Stomach (tissue), 9 donors: ENCODE measurements around the gene CDKN2B-AS1. TPM values are rescaled to one million over a fixed set of nuclear protein-coding genes. Genes with fewer than 3 reads are reported as not detected.
A peak's percentile ranks its signal among the peaks of the same experiment; 100 is the strongest.

Experiments
- DNase-seq, 2 donors: peaks; one replicate each; pipeline versions ENCODE4 v3.0.0 to v3.0.0-alpha.2; 2013 to 2019
- H3K27ac ChIP-seq, 5 donors: fragments of 200-600 bp in 4 of 5; sonication (generic) in 4 of 5; one replicate each; pipeline ENCODE4 v1.5.1; 2013 to 2019; ENCODE audit warnings: mild to moderate bottlenecking in 1 of 5, moderate library complexity in 1 of 5
- H3K27me3 ChIP-seq, 3 donors: fragments of 200-600 bp; sonication (generic); one replicate each; pipeline ENCODE4 v1.5.1; 2017 to 2019; ENCODE audit warnings: mixed run types in 1 of 3
- H3K36me3 ChIP-seq, 4 donors: fragments of 200-600 bp; sonication (generic); 1 replicate in 3 of 4; 2 replicates in 1 of 4; pipeline ENCODE4 v1.5.1; 2016 to 2019
- H3K4me1 ChIP-seq, 4 donors: fragments of 200-600 bp; sonication (generic); one replicate each; pipeline ENCODE4 v1.5.1; 2016 to 2019
- H3K4me3 ChIP-seq, 4 donors: fragments of 200-600 bp; sonication (generic) in 3 of 4; one replicate each; pipeline ENCODE4 v1.5.1; 2016 to 2019; ENCODE audit warnings: mild to moderate bottlenecking in 1 of 4
- H3K9me3 ChIP-seq, 4 donors: fragments of 200-600 bp; sonication (generic); one replicate each; pipeline ENCODE4 v1.5.1; 2016 to 2019
- EP300 ChIP-seq: sonication (generic); formaldehyde crosslinking; IDR thresholded peaks from one replicate; pipeline ENCODE4 v1.6.1; 2017; ENCODE audit warnings: antibody characterized with exemption
- POLR2A ChIP-seq, 4 donors: fragments of 450-650 bp; IDR thresholded peaks; one replicate each; pipeline ENCODE4 v1.6.1; 2016; ENCODE audit warnings: antibody characterized with exemption in 4 of 4, control low read depth in 2 of 4, mild to moderate bottlenecking in 1 of 4, moderate library complexity in 1 of 4
- POLR2AphosphoS5 ChIP-seq, 3 donors: sonication (generic); formaldehyde crosslinking; IDR thresholded peaks; one replicate each; pipeline ENCODE4 v1.6.1; 2016; ENCODE audit warnings: antibody characterized with exemption in 3 of 3
- WGBS, 5 donors: extraction: QIAGEN DNeasy Blood & Tissue Kit in 3 of 5; methylation state at CpG; one replicate each; pipeline versions ENCODE4 v1.1.5 to v1.1.7; 2013 to 2018; 5-methylcytosine and 5-hydroxymethylcytosine counted together
- intact Hi-C: fragments of 100-400 bp; cut with DNase I; formaldehyde crosslinking; loops from one replicate; pipeline ENCODE4 v1.15.1; 2023; ENCODE audit warnings: low total_unique reads
- polyA plus RNA-seq, 3 donors: library from polyadenylated mRNA; stranded (reverse); fragments of 200-250 nt; gene quantifications; one replicate each; pipeline ENCODE4 v1.2.3, GENCODE V29; 2013
- total RNA-seq, 5 donors: library from RNA; depleted of rRNA; stranded (reverse); fragments of >200 nt; gene quantifications; one replicate each; pipeline versions ENCODE4 v1.1.0 to v1.2.3, GENCODE V29; 2014 to 2016
- TF ChIP-seq, protein P1 (sequence below), 7 experiments: fragments of 450-650 bp in 4 of 7; fragments of 200-600 bp in 3 of 7; sonication (generic) in 3 of 7; IDR thresholded peaks; one replicate each; pipeline ENCODE4 v1.5.1; 2016 to 2019; ENCODE audit warnings: antibody characterized with exemption in 7 of 7, control low read depth in 2 of 7, mild to moderate bottlenecking in 1 of 7
- donor health status: healthy with polysubstance abuse.
- donor health status: Bipolar disorder and iron deficiency.
- donor health status: healthy.

CDKN2B-AS1 gene
- total and polyA plus RNA-seq, 8 donors: 0.48 to 1.6 (median 1.1) TPM; not detected in 3

DNA sequence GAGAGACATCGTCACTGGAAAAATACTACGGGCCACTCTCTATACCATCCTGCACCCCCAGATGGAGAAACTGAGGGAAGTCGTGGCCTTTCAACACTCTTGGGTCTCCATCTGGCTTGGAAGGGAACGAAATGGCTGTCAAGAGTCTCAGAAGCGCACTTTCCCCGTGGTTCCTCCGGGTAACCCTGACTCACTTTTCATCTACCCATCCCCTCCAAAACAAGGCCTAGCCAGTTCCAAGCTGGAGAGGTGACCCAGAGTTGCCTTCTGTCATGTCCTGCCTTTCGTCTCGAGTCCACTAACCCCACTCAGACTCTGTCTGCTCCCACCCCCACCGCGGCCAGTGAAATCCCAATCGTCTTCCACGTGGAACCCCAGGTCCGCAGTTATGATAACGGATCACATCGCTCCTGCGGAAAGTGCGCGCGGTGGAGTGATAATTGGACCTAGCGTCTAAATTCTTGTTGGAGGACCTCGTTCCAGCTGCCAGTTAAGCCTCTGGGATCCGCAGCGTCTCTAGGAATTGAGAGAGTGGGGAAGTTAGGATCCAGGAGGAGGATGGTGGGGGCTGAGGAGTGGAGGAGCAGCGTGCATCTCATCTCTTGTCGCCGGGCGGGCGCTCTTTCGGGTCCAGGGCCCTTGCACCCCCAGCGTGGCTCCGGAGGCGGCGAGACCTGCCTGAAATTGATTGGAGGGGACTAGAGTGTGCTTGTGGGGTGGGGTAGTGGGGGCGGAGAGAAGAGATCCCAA, 5.0 kb upstream of the CDKN2B-AS1 start:
- peaks cover 6 to 20% (median 14%) of the 10 kb centered on the region in 4 donors for H3K4me1 ChIP-seq
- peaks cover 0 to 6% (median 0%) of the 10 kb centered on the region in 4 donors for H3K9me3 ChIP-seq
- TF ChIP-seq, protein P1, sequence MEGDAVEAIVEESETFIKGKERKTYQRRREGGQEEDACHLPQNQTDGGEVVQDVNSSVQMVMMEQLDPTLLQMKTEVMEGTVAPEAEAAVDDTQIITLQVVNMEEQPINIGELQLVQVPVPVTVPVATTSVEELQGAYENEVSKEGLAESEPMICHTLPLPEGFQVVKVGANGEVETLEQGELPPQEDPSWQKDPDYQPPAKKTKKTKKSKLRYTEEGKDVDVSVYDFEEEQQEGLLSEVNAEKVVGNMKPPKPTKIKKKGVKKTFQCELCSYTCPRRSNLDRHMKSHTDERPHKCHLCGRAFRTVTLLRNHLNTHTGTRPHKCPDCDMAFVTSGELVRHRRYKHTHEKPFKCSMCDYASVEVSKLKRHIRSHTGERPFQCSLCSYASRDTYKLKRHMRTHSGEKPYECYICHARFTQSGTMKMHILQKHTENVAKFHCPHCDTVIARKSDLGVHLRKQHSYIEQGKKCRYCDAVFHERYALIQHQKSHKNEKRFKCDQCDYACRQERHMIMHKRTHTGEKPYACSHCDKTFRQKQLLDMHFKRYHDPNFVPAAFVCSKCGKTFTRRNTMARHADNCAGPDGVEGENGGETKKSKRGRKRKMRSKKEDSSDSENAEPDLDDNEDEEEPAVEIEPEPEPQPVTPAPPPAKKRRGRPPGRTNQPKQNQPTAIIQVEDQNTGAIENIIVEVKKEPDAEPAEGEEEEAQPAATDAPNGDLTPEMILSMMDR (IDR thresholded peaks at IDR 0.05): no peak
- no peak for DNase-seq
- 14 to 27% (median 19%) methylated on average over 35 of the region's 35 CpGs for WGBS, 5 donors
- H3K4me3 ChIP-seq: no peak overlapping the region
- H3K27ac ChIP-seq: no peak overlapping the region
- no peaks in the 10 kb centered on the region for H3K36me3 ChIP-seq
- intact Hi-C loops: no loop called here
- peaks cover 9 to 97% (median 23%) of the 10 kb centered on the region in 3 donors for H3K27me3 ChIP-seq

DNA sequence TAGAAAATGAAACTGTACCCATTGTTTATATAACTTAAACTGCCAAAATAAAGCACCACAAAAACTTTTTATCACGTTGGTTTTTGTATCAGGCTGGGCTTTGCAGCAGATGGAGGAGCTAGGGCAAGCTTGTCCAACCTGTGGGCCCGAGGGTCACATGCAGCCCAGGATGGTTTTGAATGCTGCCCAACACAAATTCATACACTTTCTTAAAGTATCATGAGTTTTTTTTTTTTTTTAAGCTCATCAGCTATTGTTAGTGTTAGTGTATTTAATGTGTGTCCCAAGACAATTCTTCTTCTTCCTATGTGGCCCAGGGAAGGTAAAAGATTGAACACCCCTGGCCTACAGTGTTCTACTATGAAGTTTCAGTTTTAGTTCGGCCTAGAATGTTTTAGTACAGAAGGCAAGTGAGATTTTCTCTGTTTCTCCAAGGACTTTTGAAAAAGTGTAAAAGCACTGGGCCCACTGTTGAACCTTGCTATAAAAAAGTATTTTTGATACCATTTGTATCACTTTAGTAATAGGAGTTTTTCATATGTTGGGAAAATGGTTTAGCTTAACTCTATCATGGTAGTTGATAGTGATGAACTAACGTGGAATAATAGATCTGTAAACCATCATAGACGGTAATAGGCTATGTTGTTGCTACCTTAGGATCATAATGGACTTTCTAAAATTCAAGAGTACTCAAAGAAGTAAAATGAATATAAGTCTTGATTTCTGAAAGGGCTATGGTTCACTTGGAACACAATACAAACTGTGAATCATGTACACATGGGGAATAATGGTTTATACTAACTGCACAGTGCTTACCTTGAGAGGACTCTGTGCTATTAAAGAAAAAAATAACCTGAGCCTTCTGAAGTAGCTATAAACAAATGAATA, 3.3 kb upstream of the CDKN2B-AS1 start:
- intact Hi-C loops: no loop called here
- H3K4me3 ChIP-seq: no peak overlapping the region
- 82 to 90% (median 83%) methylated on average over 5 of the region's 5 CpGs for WGBS, 5 donors

DNA sequence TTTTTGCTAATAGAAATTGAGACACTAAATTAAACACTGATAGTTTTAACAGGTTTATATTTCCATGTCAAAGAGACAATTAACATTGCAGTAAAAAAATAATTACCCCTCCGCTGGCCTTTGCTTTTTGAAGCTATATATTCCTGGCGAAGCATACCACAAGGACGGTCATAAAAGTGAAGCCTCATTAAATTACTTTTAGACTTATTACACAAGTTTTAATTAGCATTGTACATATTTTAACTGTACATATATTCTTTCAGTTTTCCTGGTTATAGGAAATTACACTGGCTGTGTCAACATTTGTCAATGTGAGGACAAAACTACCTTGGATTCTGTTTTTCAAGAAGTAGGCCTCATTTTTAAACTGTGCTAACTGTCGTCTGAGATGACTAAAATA, 1.6 kb upstream of the CDKN2B-AS1 start:
- H3K27ac ChIP-seq: no peak overlapping the region
- peaks cover 9 to 86% (median 20%) of the 10 kb centered on the region in 3 donors for H3K27me3 ChIP-seq
- TF ChIP-seq, protein P1 (IDR thresholded peaks at IDR 0.05): no peak
- no peak for TF ChIP-seq EP300
- TF ChIP-seq POLR2A (IDR thresholded peaks at IDR 0.05): no peak
- no peak for TF ChIP-seq POLR2AphosphoS5 (IDR thresholded peaks at IDR 0.05)
- intact Hi-C loops: no loop called here
- H3K4me3 ChIP-seq: peak overlapping the region in 1 of 4 donors; percentile 94
- no peaks in the 10 kb centered on the region for H3K36me3 ChIP-seq
- H3K9me3 ChIP-seq: peaks cover 0 to 6% (median 0%) of the 10 kb centered on the region in 4 donors
- H3K4me1 ChIP-seq: peaks cover 6 to 32% (median 26%) of the 10 kb centered on the region in 4 donors
- 92 to 98% (median 95%) methylated on average over 4 of the region's 4 CpGs for WGBS, 5 donors
- DNase-seq: no peak

More for the DNA sequence above, 3.3 kb upstream of the CDKN2B-AS1 start:
- Histone ChIP-seq H3K9me3 (peaks cover 0 to 6% (median 0%) of the 10 kb centered on the region in 4 donors), H3K27me3 (peaks cover 9 to 95% (median 23%) of the 10 kb centered on the region in 3 donors), H3K4me1 (peaks cover 6 to 32% (median 26%) of the 10 kb centered on the region in 4 donors), H3K27ac (no peak overlapping the region), H3K36me3 (no peaks in the 10 kb centered on the region)
- no peak for DNase-seq
- TF ChIP-seq POLR2A (IDR thresholded peaks at IDR 0.05) (no peak), EP300 (no peak), POLR2AphosphoS5 (IDR thresholded peaks at IDR 0.05) (no peak)
- TF ChIP-seq, protein P1 (IDR thresholded peaks at IDR 0.05): no peak

DNA sequence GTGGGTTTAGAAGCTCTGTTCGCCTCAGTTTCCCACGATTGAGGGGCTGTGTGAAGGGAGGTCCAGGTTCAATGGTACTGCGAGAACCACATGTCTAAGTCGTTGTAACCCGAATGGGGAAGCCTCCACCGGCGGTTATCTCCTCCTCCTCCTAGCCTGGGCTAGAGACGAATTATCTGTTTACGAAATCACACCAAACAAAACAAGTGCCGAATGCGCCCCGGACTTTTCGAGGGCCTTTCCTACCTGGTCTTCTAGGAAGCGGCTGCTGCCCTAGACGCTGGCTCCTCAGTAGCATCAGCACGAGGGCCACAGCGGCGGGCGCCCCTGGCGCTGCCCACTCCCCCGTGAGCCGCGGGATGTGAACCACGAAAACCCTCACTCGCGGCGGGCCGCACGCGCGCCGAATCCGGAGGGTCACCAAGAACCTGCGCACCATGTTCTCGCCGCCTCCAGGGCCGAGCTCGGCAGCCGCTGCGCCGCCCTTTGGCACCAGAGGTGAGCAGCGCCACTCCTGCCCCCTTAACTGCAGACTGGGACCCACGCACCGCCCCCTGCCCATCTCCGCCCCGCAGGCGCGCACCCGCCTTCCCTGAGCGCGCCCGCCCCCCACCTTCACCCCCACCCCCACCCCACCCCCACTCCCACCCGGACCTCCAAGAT, 567 bp upstream of the CDKN2B-AS1 start, which contains the start of gene CDKN2A:
TSS of gene CDKN2A (minus strand) at position 500 of the 663 bp plus-strand sequence.
- Histone ChIP-seq H3K4me3 (peak within 1 kb of the TSS; percentile 63 to 94 (median 87)), H3K9me3 (peaks cover 0 to 6% (median 0%) of the 10 kb centered on the region in 4 donors), H3K4me1 (peaks cover 6 to 32% (median 26%) of the 10 kb centered on the region in 4 donors), H3K27me3 (peaks cover 9 to 76% (median 14%) of the 10 kb centered on the region in 3 donors), H3K36me3 (no peaks in the 10 kb centered on the region), H3K27ac (peak within 1 kb of the TSS; percentile 77 to 91 (median 82))
- intact Hi-C loops: no loop called here
- peak; percentile 46 to 56 for DNase-seq
- 4 to 14% (median 9%) methylated on average over 22 to 53 of the region's 53 CpGs for WGBS, 5 donors
- TF ChIP-seq, protein P1 (IDR thresholded peaks at IDR 0.05): no peak
- TF ChIP-seq POLR2AphosphoS5 (IDR thresholded peaks at IDR 0.05): no peak
